Measurements from ENCODE around the gene OR6J1.
"Not testable (repeated sequence)": the region's sequence is repeated elsewhere in the genome, so short reads cannot be mapped to it uniquely, and the experiment has no call there.

The OR6J1 gene

DNA sequence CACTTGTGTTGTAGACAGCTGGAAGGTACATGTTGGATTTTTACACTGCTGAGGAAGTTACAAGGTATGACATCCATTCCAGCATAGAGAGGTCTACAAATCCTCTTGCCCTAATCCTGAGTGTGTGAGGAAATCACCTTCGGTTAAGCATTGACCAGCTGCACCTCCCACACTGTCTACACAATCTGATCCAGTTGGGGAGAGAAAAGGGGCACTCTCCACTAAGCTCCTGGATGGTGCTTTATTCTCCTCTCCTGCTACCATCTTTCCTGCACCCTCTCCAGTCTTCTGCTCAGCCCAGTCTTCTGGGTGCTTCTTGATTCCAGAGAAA lies at the start of gene OR6J1:
TSS of gene OR6J1 (minus strand) at position 48 of the 331 bp plus-strand sequence. CDS start 9,541 bp downstream, outside the sequence.
- no peak for DNase-seq (ENCODE audit: low read depth, low spot score)
- H3K27ac ChIP-seq = no peak within 1 kb of the TSS

DNA sequence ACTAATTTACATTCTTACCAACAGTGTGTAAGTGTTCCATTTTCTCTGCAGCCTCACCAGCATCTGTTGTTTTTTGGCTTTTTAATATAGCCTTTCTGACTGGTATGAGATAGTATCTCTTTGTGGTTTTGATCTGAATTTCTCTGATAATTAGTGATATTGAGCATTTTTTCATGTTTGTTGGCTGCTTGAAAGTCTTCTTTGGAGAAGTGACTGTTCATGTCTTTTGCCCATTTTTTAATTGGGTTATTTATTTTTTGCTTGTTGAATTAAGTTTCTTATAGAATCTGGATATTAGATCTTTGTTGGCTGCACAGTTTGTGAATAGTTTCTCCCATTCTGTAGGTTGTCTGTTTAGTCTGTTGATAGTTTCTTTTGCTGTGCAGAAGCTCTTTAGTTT lies 48.0 kb upstream of the OR6J1 start:
- no peak overlapping the region for H3K27ac ChIP-seq
- DNase-seq (ENCODE audit: low read depth, low spot score) = no peak

DNA sequence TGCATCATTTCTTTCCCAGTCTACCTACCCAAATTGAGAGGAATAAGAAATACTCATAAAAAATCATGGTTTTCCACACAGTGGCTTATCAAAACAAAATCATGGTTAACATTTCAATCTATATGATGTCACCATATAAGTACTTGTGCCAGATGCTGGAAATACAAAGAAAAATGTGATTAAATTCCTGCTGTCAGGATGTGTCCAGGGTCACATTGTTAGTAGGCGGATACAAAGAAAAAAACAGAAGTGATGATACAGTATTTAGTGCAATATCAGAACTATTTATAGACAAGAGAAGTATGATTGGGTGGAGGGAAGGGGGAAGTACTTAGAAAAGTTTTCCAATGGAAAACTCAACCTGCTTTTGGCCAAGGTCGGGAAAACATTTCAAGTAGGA lies 47.0 kb upstream of the OR6J1 start:
- no peak overlapping the region for H3K27ac ChIP-seq
- DNase-seq (ENCODE audit: low read depth, low spot score) = no peak

DNA sequence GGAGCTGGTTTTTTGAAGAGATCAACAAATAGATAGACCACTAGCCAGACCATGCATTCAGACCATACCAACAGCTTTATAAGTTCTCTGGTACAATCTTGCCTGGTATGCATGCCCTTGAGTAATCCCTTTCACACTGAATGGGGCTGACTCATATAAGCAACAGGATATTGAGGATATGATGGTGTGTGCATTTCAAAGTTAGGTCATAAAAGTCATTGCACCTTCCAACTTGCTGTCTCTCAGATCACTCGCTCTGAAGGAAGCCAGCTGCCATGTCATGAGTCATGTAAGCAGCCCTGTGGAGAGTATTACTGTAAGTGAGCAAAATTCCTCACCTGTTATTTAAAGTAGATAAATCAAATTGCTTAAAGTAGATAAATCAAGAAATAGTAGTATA lies 45.0 kb upstream of the OR6J1 start:
- DNase-seq (ENCODE audit: low read depth, low spot score) = peak; percentile 95
- H3K27ac ChIP-seq = peak overlapping the region; percentile 16

DNA sequence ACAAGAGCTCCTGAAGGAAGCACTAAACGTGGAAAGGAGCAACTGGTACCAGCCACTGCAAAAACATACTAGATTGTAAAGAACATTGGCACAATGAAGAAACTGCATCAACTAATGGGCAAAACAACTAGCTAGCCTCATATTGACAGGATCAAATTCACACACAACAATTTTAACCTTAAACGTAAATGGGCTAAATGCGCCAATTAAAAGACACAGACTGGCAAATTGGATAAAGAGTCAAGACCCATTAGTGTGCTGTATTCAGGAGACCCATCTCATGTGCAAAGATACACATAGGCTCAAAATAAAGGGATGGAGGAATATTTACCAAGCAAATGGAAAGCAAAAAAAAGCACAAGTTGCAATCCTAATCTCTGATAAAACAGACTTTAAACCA lies 43.8 kb upstream of the OR6J1 start:
- not testable (repeated sequence) for DNase-seq (ENCODE audit: low read depth, low spot score); H3K27ac ChIP-seq

DNA sequence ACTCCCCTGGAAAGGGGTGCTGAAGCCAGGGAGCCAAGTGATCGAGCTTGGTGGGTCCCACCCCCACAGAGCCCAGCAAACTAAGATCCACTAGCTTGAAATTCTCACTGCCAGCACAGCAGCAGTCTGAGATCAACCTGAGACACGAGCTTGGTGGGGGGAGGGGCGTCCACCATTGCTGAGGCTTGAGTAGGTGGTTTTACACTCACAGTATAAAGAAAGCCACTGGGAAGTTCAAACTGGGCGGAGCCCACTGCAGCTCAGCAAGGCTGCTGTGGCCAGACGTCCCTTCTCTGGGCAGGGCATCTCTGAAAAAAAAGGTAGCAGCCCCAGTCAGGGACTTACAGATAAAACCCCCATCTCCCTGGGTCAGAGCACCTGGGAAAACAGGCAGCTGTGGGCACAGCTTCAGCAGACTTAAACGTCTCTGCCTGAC lies 42.0 kb upstream of the OR6J1 start:
- H3K27ac ChIP-seq; DNase-seq (ENCODE audit: low read depth, low spot score): not testable (repeated sequence)

DNA sequence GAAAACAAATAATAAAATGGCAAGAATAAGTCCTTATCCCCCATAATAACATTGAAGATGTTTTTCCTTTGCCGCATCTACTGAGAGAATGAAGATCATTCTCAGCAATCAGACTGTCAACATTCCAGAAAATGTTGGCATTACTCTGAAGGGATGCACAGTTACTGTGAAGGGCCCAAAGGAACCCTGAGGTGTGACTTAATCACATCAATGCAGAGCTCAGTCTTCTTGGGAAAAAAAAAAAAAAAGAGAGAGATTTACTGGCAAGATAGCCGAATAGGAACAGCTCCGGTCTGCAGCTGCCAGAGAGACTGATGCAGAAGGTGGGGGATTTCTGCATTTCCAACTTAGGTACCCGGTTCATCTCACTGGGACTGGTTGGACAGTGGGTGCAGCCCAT lies 41.3 kb upstream of the OR6J1 start:
- DNase-seq (ENCODE audit: low read depth, low spot score) = no peak

DNA sequence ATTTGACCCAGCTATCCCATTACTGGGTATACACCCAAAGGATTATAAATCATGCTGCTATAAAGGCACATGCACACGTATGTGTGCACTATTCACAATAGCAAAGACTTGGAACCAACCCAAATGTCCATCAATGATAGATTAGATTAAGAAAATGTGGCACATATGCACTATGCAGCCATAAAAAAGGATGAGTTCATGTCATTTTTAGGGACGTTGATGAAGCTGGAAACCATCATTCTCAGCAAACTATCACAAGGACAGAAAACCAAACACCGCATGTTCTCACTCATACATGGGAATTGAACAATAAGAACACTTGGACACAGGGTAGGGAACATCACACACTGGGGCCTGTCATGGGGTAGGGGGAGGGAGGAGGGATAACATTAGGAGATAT lies 39.3 kb upstream of the OR6J1 start:
- not testable (repeated sequence) for H3K27ac ChIP-seq; DNase-seq (ENCODE audit: low read depth, low spot score)

More for the DNA sequence above, 41.3 kb upstream of the OR6J1 start:
- no peak overlapping the region for H3K27ac ChIP-seq

DNA sequence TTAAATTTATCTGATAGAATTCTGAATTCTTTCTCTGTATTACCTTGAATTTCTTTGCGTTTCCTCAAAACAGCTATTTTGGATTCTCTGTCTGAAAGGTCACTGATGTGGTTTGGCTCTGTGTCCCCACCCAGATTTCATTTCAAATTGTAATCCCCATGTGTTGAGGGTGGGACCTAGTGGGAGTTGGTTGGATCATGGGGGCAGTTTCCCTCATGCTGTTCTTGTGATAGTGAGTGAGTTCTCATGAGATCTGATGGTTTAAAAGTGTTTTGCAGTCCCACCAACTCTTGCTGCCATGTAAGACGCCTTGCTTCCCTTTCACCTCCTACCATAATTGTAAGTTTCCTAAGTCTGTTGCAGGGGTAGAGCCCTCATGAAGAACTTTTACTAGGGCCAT lies 34.1 kb upstream of the OR6J1 start:
- no peak for DNase-seq (ENCODE audit: low read depth, low spot score)
- H3K27ac ChIP-seq = no peak overlapping the region

DNA sequence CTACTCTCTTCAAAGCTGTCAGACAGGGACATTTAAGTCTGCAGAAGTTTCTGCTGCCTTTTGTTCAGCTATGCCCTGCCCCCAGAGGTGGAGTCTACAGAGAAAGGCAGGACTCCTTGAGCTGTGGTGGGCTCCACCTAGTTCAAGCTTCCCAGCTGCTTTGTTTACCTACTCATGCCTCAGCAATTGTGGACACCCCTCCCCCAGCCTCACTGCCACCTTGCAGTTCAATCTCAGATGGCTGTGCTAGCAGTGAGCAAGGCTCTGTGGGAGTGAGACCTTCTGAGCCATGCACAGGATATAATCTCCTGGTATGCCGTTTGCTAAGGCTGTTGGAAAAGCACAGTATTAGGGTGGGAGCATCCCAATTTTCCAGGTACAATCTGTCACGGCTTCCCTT lies 33.4 kb upstream of the OR6J1 start:
- not testable (repeated sequence) for DNase-seq (ENCODE audit: low read depth, low spot score); H3K27ac ChIP-seq

DNA sequence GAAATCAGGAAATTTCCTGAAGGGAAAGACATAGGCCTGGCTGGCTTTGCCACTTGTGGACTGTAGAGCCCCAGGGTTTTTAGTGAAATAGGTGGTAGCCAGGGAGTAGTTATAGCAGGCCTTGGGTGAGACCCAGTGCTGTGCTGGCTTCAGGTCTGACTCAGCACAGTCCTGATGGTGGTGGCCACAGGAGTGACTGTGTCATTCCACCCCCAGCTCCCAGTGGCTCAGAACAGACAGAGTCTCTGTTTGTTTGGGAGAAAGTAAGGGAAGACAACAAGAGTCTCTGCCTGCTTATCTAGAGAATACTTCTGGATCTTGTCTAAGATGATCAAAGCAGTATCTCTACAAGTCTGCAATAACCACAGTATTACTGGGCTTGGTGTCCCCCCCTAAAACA lies 27.5 kb upstream of the OR6J1 start:
- H3K27ac ChIP-seq = no peak overlapping the region
- no peak for DNase-seq (ENCODE audit: low read depth, low spot score)

DNA sequence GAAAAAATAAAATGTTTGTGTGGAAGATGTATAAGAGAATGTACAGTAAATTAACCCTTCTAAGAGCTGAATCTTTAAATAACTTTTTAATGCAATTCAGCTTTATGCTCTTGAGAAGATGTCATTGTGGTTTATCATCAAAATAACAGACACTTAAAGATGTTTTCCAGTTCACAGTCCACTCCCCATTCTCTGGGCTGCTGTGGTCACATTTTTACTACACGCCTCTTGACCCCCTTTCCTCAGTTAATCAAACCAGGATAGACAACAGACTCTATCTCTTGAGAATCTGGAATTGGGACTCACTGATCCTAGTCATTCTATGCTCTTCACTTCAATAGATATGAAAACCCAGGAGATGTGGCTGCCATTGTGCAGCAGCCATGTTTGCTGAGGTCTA lies 24.7 kb upstream of the OR6J1 start:
- no peak overlapping the region for H3K27ac ChIP-seq
- no peak for DNase-seq (ENCODE audit: low read depth, low spot score)

DNA sequence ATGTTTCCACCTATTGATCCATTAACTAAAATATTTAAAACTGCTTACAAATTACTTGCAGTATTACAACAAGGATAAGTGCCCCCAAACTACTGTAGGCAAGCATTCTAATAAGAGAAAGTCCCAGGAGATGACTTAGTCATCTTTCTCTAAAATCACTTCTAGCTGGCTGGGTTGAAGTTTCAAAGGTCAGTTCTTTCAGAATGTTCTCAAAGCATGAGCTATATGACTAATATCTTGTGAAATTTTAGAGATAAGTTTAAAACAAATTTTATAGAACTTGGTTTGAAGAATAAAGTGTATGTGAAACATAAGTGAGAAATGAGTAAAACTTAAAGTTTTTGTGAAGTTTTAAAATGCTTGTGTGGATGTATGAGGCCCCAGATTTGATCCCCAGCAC lies 24.3 kb upstream of the OR6J1 start:
- H3K27ac ChIP-seq = no peak overlapping the region
- no peak for DNase-seq (ENCODE audit: low read depth, low spot score)

DNA sequence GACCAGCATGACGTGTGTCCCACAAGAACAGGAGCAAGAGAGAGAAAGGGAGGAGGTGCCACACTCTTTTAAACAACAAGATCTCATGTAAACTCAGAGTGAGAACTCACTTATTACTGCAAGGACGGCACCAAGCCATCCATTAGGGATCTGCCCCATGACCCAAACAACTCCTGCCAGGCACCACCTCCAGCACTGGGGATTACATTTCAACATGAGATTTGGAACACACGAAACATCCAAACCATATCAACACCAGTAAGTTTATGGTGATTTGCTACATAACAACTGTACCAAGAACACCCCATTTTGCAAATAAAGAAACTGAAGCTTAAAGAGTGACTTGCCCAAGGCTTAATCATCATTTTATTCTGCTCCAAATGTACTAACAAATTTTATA lies 23.7 kb upstream of the OR6J1 start:
- H3K27ac ChIP-seq = no peak overlapping the region
- no peak for DNase-seq (ENCODE audit: low read depth, low spot score)

DNA sequence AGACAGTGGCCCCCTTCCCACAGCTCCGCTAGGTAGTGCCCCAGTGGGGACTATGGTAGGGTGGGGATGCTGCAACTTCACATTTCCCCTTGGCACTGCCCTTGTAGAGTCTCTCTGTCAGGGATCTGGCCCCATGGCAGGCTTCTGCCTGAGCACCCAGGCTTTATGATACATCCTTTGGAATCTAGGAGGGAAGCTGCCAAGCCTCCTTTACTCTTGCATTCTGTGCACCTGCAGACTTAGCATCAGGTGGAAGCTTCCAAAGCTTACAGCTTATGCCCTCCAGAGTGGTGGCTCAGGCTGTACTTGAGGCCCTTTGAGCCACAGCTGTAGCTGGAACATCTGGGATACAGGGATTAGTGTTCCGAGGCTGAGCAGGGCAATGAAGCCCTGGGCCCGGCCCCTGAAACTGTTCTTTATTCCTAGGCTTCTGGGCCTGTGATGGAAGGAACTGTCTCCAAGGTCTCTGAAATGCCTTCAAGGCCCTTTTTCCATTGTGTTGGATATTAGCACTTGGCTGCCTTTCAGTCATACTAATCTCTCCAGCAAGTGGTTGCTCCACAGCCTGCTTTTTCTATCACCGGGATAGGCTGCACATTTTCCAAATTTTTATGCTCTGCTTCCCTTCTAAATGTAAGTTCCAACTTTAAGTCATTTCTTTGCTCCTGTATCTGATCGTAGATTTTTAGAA lies 22.2 kb upstream of the OR6J1 start:
- no peak for DNase-seq (ENCODE audit: low read depth, low spot score)
- no peak overlapping the region for H3K27ac ChIP-seq

DNA sequence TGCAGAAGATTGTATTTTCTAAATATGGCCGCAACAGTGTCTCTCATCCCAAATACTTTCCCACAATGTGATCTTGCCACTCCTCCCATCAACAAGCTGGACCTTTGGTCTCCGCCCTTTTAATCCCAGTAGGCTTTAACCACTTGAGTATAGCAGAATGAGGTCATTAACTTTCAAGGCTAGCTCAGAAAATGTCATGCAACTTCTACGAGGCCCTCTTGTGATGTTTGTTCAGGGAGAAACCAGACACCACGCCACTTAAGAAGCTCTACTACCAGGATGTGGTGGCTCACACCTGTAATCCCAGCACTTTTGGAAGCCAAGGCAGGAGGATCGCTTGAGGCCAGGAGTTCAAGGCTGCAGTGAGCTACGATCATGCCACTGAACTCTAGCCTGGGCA lies 20.1 kb upstream of the OR6J1 start:
- H3K27ac ChIP-seq = no peak overlapping the region
- no peak for DNase-seq (ENCODE audit: low read depth, low spot score)

DNA sequence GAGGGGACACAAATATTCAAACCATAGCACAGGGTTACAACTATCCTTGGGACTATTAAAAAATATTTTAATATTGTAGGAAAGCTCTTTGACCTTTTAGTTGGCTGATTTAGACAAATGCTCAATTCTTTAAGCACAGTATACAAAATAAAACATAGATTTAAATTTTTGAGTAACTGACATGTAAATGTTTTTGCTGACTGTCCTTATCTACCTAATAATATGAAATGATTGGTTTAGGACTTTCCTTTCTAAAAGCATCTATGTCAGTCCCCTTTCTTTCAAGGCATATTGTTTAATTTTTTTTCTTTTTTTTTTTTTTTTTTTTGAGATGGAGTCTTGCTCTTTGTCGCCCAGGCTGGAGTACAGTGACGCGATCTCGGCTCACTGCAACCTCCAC lies 16.5 kb upstream of the OR6J1 start:
- no peak overlapping the region for H3K27ac ChIP-seq
- DNase-seq (ENCODE audit: low read depth, low spot score) = no peak

DNA sequence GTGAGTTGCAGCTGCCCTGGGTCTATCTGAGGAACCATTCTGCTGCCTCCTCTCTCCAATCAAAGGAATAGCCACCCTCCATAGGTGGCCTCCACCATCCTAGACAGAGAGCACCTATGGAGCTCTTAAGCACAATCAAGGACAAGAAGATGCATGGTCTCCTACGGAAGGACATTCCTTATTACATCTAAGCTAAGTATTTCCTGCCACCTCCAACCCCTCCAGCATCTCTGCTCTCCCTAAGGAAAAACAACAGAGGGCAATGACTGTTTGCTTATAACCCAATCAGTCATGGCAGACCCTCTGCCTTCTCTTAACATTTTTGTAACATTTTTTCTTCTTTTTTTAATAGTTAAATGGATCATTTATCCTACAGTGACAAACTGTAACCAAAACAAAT lies 14.8 kb upstream of the OR6J1 start:
- DNase-seq (ENCODE audit: low read depth, low spot score) = no peak
- no peak overlapping the region for H3K27ac ChIP-seq

DNA sequence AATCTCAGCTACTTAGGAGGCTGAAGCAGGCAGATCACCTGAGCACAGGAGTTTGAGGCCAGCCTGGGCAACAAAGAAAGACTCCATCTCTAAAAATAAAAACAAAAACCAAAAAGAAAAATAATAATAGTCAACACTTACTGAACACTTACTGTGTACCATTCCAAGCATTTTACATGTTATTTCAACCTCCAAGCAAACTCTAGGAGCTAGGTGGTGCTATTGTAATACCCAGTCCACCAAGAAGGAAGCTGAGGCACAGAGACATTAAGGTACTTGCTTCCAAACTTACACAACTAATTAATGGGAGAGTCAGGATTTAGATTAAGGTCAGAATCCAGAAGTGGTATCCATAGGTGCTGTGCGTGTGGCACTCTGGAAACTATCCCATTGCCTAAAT lies 13.7 kb upstream of the OR6J1 start:
- DNase-seq (ENCODE audit: low read depth, low spot score) = no peak
- H3K27ac ChIP-seq = no peak overlapping the region

DNA sequence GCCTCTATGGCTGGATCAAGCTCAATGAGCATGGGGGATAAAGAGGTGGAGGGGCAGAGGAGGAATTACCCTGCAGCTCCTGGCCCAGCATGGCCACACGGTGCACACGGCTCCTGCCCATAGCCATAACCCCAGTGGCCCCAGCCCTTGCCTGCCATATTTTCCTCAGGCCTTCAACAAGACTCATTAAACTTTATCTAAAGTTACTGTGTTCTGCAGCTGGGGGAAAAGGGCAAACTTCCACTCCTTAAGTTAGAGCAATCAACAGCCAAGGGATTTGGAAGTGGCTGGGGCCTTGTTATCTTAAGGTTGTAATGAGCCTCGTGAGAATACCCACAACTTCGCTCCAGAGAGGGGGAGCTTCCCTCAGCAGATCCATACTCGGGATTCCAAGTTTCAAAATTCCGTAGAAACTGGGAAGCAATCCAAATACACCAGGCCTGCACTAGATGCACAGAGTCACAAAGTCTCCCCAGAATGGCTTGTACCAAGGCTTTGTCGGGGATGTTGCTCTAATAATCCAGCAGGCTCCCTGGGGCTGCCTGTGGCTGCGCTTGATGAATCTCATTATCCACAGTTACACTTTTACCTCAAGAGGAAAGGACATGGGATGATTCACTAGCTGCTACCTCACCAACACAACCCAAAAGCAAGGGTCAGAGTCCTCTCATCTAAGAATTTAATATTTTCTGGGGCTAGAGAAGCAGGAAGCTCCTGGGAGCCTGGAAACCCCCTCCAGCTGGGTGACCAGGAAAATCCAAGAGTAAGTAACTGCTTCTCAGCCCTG lies 13.0 kb upstream of the OR6J1 start:
- no peak overlapping the region for H3K27ac ChIP-seq
- no peak for DNase-seq (ENCODE audit: low read depth, low spot score)

DNA sequence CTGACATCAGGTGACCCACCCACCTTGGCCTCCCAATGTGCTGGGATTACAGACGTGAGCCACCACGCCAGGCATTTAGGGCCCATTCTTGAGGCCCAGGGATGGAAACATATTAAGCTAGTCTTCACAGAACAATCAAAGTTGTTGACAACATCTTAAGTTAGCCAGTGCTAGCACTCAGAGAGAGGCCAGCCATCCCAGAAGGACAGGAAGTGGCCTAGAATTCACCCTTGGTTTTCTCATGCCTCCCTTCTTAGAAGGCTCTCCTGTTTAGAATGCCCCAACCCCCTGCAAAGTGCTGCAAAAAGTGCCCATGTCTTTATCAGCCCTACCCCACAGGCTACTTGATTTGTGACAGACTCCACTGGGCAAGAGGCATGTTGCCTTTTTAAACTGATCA lies 12.1 kb upstream of the OR6J1 start:
- no peak for DNase-seq (ENCODE audit: low read depth, low spot score)
- no peak overlapping the region for H3K27ac ChIP-seq

DNA sequence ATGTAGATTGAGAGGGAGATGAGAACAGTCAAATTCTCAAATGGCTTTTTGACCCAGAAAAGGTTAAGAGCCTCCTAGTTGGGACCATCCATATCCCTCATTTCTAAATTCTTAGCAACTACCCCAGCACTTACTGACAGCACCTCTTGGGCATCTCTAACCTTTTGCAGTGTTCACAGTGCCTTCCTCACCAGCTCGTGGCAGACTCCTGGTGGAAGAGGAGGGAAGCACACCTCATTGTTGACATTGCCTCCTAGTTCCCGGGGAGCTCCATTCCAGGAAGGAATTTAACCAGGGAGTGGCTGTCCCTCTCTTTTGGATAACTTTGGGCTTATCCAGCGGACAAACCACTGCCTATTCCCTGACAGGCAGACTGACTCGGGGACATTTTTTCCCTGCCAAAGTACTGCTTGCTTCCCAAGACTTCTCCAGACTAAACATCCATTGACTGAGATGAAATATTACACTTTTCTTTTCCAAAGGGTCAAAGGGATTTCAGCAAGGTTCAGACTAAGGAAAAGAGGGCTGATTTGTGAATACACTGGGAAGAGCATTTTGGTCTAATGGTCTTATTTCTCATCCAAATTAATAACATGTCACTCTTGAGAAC lies 9.0 kb upstream of the OR6J1 start:
- DNase-seq (ENCODE audit: low read depth, low spot score) = no peak
- no peak overlapping the region for H3K27ac ChIP-seq

All from epithelial cell of prostate (primary cell).